Measurements from ENCODE around the gene ABCC9.

GRCh38 chr12:21825886-21826617 is 115.2 kb downstream of the ABCC9 start:
- TF ChIP-seq CTCF (IDR thresholded peaks at IDR 0.05) (no peak), POLR2A (IDR thresholded peaks at IDR 0.05) (no peak)

Data from breast epithelium (tissue), 3 donors.